CD4-positive, alpha-beta T cell treated with Interleukin-12 subunit alpha and Interleukin-12 subunit beta, for 1 hour (primary cell): ENCODE results near the gene GUCY2D.
"Not testable (repeated sequence)": the region's sequence is repeated elsewhere in the genome, so short reads cannot be mapped to it uniquely, and the experiment has no call there.

Source experiments
- DNase-seq: peaks from one replicate; pipeline ENCODE4 v3.0.0-alpha.2; 2020

The GUCY2D gene

GRCh38 chr17:8001976-8002720 lies at the start of gene GUCY2D:
GUCY2D (plus strand) TSS chr17:8002615; CDS start chr17:8003048, 433 bp downstream.
- no peak for DNase-seq

- not testable (repeated sequence) for DNase-seq
Observed at GRCh38 chr17:7953266-7953665, 49.1 kb upstream of the GUCY2D start.

DNA sequence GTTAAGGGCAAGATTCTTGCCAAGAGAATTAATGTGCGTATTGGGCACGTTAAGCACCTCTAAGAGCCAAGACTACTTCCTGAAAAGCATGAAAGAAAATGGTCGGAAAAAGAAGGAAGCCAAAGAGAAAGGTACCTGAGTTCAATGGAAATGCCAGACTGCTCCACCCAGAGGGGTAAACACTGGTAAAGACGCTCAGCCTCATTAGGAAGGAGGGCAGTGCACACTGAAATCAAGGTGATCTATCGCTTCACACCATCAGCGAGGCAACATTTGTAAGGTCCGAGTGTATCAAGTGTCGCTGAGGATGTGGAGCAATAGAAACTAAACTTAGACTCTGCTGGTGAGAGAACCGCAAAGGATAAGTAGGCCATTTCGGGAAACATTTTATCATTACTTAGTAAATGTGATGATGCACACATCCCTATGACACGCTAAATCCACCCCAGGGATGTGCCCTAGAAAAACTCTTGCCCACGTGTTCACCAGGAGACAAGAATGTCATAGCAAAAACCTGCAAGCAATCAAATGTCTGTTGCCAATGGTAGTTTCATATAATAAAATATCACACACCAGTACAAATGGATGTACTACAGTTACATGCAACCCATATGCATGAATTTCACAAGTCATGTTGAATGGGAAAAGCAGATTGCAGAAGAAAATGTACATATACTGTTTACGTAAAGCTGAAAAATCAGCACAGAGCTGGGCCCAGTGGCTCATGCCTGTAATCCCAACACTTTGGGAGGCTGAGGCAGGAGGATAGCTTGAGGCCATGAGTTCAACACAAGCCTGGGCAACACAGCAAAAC lies 46.8 kb upstream of the GUCY2D start:
- no peak for DNase-seq

DNA sequence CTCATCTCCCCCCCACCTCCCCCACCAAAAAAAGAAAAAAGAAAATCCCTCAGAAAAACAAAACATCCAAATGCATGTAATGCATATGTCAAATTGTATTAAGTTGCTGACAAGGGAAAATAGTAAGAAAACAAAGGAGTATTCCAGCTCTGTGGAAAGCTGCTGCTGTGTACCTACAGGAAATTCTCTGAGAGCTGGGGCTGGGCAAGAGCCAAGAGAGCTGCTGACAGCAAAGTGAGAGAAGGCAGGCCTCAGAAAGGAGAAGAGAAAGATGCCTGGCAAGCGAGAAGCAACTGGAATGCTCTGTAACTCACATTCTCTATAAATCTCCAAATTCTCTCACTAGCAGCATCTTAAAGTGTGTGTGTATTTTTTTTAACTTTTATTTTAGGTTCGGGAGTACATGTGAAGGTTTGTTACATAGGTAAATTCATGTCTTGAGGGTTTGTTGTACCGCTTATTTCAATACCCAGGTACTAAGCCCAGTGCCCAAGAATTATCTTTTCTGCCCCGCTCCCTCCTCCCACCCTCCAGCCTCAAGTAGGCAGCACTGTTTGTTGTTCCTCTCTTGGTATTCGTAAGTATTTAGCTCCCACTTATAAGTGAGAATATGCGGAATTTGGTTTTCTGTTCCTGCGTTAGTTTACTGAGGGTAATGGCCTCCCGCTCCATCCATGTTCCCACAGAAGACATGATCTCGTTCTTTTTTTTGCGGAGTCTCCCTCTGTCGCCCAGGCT lies 46.0 kb upstream of the GUCY2D start:
- no peak for DNase-seq

DNA sequence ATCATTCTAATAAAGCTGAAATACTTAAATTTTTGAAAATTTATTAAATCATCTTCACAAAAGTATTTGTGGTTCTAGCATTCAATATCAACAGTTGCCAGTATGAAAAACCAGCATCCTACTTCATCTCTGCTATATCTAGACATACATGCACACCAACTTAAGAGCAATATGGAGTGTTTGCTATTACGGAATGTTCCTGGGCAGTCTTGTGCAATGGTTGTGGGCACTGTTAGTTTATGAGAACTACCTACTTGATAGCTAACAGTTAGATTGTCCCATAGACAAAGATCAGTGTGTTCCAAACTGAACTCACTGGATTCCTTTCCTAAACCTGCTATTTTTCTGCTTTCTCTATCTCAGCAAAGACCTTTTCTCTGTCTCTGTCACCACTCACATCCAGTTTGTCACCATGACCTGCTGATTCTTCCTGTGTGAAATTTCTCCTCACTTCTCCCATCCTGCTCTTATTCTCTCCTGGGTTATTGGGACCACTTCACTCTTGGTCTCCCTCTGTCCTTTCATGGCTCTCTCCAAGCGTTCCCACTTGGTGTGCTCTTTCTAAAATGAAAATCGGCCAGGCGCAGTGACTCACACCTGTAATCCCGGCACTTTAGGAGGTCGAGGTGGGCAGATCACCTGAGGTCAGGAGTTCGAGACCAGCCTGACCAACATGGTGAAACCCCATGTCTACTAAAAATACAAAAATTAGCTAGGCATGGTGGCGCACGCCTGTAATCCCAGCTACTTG lies 42.7 kb upstream of the GUCY2D start:
- DNase-seq = no peak

DNA sequence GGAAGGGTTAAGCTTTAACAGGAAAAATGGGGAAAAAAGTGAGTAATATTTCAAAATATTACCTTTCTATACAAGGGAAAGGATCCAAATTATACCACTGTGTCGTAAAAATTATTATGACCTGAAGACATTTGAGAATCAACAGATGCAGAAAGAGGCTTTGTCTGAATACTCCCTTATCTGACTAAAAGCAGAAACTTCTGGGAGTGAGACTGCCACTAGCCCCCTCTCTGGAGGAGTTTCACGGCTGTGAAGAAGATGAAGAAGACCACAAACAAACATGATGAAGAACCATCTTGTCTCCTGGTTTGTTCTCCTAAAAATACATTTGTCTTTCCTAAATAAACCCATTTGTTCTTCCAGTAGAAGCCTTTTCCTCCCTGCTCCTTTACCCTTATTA lies 41.0 kb upstream of the GUCY2D start:
- DNase-seq = no peak

DNA sequence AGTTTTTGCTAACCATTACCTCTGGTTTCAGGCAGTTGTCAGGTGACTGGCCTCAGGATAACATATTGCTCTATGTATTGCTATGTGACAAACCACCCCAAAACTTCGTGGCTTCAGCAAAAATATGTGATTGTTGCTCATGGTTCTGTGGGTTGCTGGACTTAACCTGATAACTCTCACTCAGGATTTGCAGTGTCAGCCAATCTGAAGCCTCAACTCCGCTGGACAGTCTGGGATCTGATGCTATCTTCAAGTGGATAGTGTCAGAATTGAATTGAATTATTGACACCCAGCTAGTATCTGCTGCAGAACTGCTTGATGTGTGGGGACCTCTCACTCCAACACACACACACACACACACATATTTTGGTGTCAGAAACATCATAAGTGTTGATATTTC lies 34.7 kb upstream of the GUCY2D start:
- no peak for DNase-seq

DNA sequence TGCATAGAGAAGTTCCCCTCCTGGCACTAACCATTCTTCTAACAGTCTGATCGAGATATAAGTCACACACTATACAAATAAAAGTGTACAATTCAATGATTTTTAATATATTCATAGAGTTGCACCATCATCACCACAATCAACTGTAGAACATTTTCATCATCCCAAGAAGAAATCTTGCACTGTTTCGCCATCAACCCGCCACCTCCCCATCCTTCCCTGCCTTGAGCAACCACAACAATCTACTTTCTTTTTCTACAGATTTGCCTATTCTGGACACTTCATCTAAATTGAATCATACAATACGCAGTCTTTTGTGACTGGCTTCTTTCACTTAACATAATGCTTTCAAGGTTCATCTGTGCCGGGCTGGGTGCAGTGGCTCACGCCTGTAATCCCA lies 33.0 kb upstream of the GUCY2D start:
- no peak for DNase-seq

DNA sequence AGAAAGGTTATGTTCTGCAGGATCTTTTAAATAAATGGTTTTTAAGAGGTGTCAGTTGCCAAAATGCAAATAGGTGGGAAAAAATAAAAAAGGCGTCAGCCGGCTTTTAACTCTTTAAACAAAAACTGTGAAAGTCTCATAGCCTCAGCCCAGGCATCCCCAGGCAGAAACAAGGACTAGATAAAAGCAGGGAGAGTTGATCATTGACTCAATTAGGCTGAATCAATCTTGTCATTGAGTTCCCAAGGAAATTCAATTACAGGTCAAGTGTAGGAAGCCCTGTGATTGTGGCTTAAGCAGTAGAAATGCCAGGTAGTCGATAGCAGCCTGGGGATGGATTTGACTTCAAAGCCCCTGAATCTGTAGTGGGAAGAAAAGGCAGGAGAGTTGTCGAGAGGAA lies 30.8 kb upstream of the GUCY2D start:
- no peak for DNase-seq

DNA sequence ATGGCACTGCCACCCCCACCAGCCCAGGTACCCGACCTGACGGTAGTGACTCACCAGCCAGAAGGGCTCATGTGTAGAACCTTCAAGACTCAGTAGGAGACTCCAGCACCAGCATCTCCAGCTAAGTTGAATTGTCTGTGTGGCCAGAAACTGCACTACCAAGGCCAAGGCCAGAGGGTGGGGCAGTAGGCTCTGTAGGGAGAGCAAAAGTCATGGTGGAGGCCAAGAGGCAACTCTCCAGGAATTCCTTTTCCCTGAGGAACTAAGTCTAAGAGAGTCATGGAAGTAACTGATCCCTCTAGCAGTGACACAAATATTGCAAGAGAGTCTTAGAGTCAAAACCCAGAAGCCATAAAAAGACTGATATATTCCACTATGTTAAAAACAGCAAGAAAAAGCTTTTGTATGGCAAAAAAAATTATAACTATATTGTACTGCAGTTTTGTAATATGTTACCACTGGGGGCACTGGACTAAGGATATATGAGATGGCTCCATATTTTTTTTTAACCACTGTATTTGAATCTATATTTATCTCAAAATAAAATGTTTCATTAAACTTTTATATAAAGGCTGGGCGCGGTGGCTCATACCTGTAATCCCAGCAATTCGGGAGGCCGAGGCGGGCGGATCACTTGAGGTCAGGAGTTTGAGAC lies 30.2 kb upstream of the GUCY2D start:
- DNase-seq = no peak

DNA sequence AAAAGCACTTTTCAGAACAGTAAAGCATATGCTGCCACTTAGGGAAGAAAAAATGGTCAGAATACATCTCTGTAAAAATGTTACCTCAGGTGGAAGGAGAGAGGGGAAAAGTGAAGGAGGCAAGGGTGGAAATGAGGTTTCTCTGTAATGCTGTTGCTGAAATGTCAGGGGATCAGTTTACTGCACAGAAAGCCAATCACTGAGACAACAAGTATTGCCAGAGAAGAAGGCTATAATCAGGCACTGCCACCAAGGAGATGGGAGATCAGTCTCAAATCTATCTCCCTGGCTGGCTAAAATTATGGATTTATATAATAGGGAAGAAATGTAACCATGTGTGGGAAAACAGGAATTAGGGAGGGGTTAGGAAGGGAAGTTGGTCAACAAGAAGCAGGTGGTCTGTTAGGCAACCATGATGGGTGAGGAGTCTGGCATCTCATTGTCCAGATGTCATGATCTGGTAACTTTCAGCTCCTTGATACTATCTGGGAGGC lies 27.7 kb upstream of the GUCY2D start:
- DNase-seq = no peak

DNA sequence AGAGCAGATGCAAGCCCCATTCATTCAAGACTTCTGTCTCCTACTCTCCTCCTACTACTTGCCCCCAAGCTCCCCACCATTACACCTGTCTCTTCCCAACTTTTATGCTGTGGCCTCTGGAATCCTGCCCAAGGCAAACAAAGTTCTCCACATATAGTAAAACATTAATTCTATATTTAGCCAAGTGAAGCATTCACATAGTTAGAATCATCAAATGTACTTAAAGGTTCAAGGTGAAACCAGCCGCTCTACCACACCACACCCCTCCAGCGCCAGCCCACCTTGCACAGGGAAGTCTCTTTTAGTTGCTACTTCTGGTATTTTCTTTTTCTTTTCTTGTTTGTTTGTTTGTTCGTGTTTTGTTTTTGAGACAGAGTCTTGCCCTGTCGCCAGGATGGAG lies 25.4 kb upstream of the GUCY2D start:
- no peak for DNase-seq

DNA sequence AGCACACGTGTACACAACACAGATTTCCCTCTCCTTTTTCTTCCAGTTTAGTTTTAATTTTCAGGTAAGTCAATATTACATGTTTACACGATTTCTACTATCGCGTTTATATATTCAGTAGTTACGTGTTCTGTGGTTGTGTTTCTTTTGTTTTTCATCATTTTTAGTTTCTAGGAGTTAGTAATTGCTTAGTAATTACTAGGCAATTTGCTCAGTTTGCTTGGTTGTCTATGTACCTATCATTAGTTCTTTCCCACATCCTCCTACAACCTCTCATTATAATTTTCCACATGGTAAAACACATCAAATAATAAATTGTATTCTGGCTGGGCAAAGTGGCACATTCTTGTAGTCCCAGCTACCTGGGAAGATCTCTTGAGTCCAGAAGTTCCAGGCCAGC lies 24.6 kb upstream of the GUCY2D start:
- no peak for DNase-seq

- no peak for DNase-seq
Observed at GRCh38 chr17:7982173-7982572, 20.2 kb upstream of the GUCY2D start.

- no peak for DNase-seq
Observed at GRCh38 chr17:7982666-7983065, 19.7 kb upstream of the GUCY2D start.

- no peak for DNase-seq
Observed at GRCh38 chr17:7984904-7985303, 17.5 kb upstream of the GUCY2D start.

DNA sequence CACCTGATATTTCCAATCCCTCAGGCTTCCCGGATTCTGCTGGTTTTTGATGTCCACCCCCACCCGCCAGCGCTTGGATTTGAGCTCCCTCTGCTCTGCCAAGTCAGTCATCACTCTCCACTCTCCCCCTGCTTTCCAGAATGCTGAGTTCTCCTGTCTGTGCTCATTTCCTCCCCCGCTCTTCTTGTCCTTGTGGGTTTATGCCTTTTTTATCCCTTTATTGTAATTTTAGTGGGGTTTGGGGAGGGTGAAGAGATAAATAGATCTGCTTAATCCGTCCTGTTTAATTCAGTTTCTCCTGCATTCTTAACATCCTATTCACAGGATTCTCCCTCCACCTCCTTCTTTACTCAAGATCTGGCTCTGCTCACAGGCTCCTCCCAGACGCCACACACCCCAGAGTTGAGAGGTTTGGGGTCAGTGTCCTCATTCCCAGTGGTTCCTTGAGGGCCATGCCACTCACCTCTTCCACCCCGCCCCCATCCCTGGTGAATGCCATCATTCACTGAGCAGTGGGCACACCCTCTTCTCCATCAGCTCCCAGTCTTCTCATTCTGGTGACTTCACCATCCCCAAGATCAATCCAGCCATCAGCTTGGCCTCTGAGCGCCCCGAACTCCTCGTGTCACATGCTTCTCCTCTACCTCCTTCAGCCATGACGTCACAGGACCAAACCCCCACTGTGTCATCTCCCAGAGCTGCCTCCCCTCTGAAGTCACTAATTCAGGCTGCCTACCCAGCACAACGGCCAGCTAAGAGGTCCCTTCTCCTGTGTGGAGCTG lies 15.1 kb upstream of the GUCY2D start:
- no peak for DNase-seq

DNA sequence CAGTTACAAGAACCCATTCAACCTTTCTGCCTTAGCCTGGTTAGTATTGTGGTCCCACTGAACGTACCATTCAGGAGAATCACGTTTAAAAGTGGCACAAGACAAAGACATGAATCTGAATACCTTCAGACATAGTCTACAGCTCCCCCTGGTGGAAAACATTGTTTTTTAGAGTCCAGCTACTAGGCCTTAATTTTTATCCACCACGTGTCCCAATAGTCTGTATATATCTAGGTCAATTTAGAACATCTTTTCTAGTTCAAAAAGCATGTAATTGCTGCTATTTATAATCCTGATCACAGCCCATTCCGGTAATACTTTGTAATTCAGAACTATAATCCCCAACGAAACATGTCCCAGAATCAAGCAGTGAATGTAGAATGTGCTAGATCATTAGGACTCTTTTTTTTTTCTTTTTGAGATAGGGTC lies 13.7 kb upstream of the GUCY2D start:
- peak; percentile 90 for DNase-seq

GRCh38 chr17:7989781-7990655 lies 12.4 kb upstream of the GUCY2D start:
- peak; percentile 92 for DNase-seq

- no peak for DNase-seq
Observed at GRCh38 chr17:7992516-7992915, 9.9 kb upstream of the GUCY2D start.
